T-cell (primary cell): Measurements from ENCODE around the gene SLC47A2. TPM values are rescaled to one million over a fixed set of nuclear protein-coding genes. Genes with fewer than 3 reads are reported as not detected.
A peak's percentile ranks its signal among the peaks of the same experiment; 100 is the strongest.

Experiments
- ATAC-seq, 4 experiments: fragments of 200-7000 bp in 3 of 4; fragments of 150-1000 bp in 1 of 4; cut with Tn5 transposase; replicated peaks in 1 of 4; 1 replicate in 3 of 4; 2 replicates in 1 of 4; pipeline ENCODE4 v1.10.0; 2021; ENCODE audit warnings: moderate library complexity in 3 of 4, mild to moderate bottlenecking in 2 of 4, moderate number of reproducible peaks in 1 of 4
- CTCF ChIA-PET, 2 donors: fragments of 300-600 bp; sonication (Branson Sonifier 250); formaldehyde crosslinking; loops; one replicate each; lab custom pipeline; 2022; ENCODE audit warnings: antibody characterized with exemption in 2 of 2; lab: Charles Lee
- POLR2A ChIA-PET, 2 donors: fragments of 300-600 bp; sonication (Branson Sonifier 250); formaldehyde crosslinking; loops; one replicate each; lab custom pipeline; 2022; ENCODE audit warnings: antibody characterized with exemption in 2 of 2; lab: Charles Lee
- DNase-seq, 35 experiments: peaks; one replicate each; pipeline versions ENCODE4 v3.0.0 to v3.0.0-alpha.2; 2013 to 2023
- H3K27ac ChIP-seq: one replicate; pipeline ENCODE4 v1.5.1; 2013; ENCODE audit warnings: low read length
- H3K27me3 ChIP-seq, 2 experiments: replicated peaks in 1 of 2; 1 replicate in 1 of 2; 2 replicates in 1 of 2; pipeline versions ENCODE4 v1.6.1 to v1.7.0; 2013; ENCODE audit warnings: low read length in 1 of 2, mixed read lengths in 1 of 2; ENCODE audit not compliant: control insufficient read depth in 2 of 2, insufficient read depth in 2 of 2; ENCODE audit errors: extremely low read depth in 1 of 2
- H3K36me3 ChIP-seq, 2 donors: 1 replicate in 1 of 2; 2 replicates in 1 of 2; pipeline versions ENCODE4 v1.6.1 to v1.7.0; 2013; ENCODE audit warnings: low read length in 1 of 2; ENCODE audit not compliant: control insufficient read depth in 2 of 2, insufficient read depth in 1 of 2; ENCODE audit errors: extremely low read depth in 1 of 2
- H3K4me1 ChIP-seq, 2 experiments: 1 replicate in 1 of 2; 2 replicates in 1 of 2; pipeline versions ENCODE4 v1.6.1 to v1.7.0; 2013; ENCODE audit warnings: low read length in 2 of 2, mixed read lengths in 1 of 2; ENCODE audit not compliant: insufficient read depth in 2 of 2, control insufficient read depth in 1 of 2; ENCODE audit errors: extremely low read depth in 1 of 2
- H3K4me3 ChIP-seq, 2 donors: 1 replicate in 1 of 2; 2 replicates in 1 of 2; pipeline versions ENCODE4 v1.5.1 to v1.7.0; 2013; ENCODE audit warnings: mild to moderate bottlenecking in 2 of 2, low read length in 1 of 2, moderate library complexity in 1 of 2; ENCODE audit not compliant: control insufficient read depth in 1 of 2; ENCODE audit errors: extremely low read depth in 1 of 2
- H3K9me3 ChIP-seq: 2 replicates; pipeline ENCODE4 v1.7.0; 2013
- H3K27ac Mint-ChIP-seq, 2 donors: one replicate each; pipeline ENCODE4 v1.8.0; 2020 to 2021; ENCODE audit warnings: mild to moderate bottlenecking in 2 of 2, mixed read lengths in 2 of 2
- H3K27me3 Mint-ChIP-seq, 2 donors: one replicate each; pipeline ENCODE4 v1.8.0; 2021 to 2022; ENCODE audit warnings: mixed read lengths in 2 of 2
- H3K36me3 Mint-ChIP-seq: one replicate; pipeline ENCODE4 v1.8.0; 2021; ENCODE audit warnings: mixed read lengths
- H3K4me1 Mint-ChIP-seq, 3 donors: one replicate each; pipeline ENCODE4 v1.8.0; 2020 to 2022; ENCODE audit warnings: mixed read lengths in 3 of 3, mild to moderate bottlenecking in 1 of 3
- H3K4me3 Mint-ChIP-seq, 3 donors: one replicate each; pipeline ENCODE4 v1.8.0; 2020 to 2022; ENCODE audit warnings: mild to moderate bottlenecking in 3 of 3, mixed read lengths in 3 of 3, moderate library complexity in 3 of 3
- H3K9me3 Mint-ChIP-seq, 3 donors: one replicate each; pipeline ENCODE4 v1.8.0; 2020 to 2022; ENCODE audit warnings: mixed read lengths in 3 of 3
- WGBS: methylation state at CpG from one replicate; pipeline ENCODE4 v1.1.5; 2013; ENCODE audit warnings: missing lambda C conversion rate; ENCODE audit not compliant: insufficient coverage; 5-methylcytosine and 5-hydroxymethylcytosine counted together
- total RNA-seq, 35 experiments: library from RNA in 6 of 35; stranded (reverse) in 6 of 35; fragments of 120-200 nt in 1 of 35; gene quantifications; one replicate each; pipeline versions ENCODE4 v1.2.1 to v1.2.4 and lab custom pipeline; 2013 to 2026

The SLC47A2 gene
- total RNA-seq, 5 donors from 2014 or later (not counting 1 experiment from before 2014, with no cell fraction given) = not detected

DNA sequence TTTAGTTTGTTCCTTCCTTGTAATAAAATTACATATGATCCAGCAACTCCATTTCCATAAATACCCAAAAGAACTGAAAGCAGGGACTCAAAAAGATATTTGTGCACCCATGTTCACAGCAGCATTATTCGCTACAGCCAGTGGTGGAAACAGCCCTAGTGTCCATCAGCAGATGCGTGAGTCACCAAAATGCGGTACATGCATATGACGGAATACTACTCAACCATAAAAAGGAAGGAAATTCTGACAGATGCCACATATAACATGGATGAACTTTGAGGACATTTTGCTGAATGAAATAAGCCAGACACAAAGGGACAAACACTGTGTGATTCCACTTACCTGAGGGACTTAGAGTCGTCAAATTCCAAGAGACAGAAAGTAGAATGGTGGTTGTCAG, 9.1 kb upstream of the SLC47A2 start:
- no peak for DNase-seq
- Histone ChIP-seq H3K9me3 (no peaks in the 10 kb centered on the region), H3K4me3 (no peak overlapping the region), H3K4me1 (peaks cover 6 to 18% of the 10 kb centered on the region in 2 experiments), H3K27me3 (peaks cover 0 to 5% of the 10 kb centered on the region in 2 experiments), H3K36me3 (no peaks in the 10 kb centered on the region), H3K27ac (no peak overlapping the region)
- Mint-ChIP-seq H3K4me3 (peak overlapping the region; percentile 58 to 86 (median 62)), H3K27me3 (no peaks in the 10 kb centered on the region), H3K27ac (peak overlapping the region; percentile 83 to 90), H3K4me1 (peaks cover 25 to 28% (median 26%) of the 10 kb centered on the region in 3 donors), H3K36me3 (no peaks in the 10 kb centered on the region), H3K9me3 (no peaks in the 10 kb centered on the region)
- ChIA-PET CTCF (no interaction called here), POLR2A (no interaction called here)
- WGBS = 83% methylated on average over 5 of the region's 5 CpGs
- no peak for ATAC-seq

DNA sequence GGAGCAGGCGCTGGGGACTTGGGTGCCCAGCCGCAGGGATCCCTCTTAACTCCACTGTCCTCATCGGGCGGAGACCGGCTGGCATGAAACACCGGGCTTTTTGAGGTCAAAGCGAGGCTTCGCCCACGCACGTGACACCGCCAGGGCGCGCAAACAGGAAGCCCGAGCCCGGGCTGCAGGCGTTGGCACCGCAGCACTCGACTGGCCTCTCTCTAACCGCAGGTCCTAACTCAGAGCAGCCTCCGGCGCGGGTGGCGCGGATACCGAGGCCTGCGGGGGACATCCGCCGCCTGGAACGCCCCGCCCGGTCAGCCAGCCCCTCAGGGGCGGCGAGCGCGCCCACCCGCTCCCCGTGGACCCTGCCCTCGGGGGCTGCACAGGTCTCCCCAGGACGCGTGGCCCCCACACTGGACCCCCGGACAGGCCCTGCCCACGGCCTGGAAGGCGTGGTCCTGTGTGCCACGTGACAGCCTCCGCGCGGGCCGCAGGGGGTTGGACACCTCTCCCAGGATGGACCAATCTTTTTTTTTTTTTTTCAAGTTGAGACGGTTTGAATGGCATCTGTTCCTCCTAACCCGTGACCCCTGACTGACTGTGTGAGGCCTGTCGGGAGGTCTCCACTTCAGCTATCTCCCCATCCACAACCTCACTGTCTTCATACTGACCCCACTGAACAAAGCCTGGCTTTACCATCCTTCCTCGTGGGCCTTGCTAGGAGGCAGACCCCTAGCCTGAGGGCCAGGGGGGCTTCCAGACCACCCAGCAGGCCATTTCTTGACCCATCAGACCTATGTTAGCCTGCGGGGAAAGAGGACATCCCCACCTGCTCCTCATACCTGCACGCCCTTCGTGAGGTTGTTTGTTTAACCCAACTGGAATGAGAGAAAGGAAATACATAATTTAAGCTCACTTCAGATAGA, 8.4 kb upstream of the SLC47A2 start:
- no peaks in the 10 kb centered on the region for H3K9me3 Mint-ChIP-seq
- Histone ChIP-seq H3K4me1 (peaks cover 6 to 18% of the 10 kb centered on the region in 2 experiments), H3K9me3 (no peaks in the 10 kb centered on the region), H3K27me3 (peaks cover 0 to 5% of the 10 kb centered on the region in 2 experiments), H3K4me3 (peak overlapping the region; percentile 1 to 40), H3K27ac (peak overlapping the region; percentile 49), H3K36me3 (no peaks in the 10 kb centered on the region)
- DNase-seq (peak in 32 of 35 experiments; percentile 9 to 68 (median 31)), ATAC-seq (peak; percentile 56 to 88 (median 75))
- peaks cover 0 to 3% of the 10 kb centered on the region in 2 donors for H3K27me3 Mint-ChIP-seq
- H3K27ac Mint-ChIP-seq = peak overlapping the region; percentile 83 to 90
- H3K36me3 Mint-ChIP-seq = no peaks in the 10 kb centered on the region
- ChIA-PET POLR2A (no interaction called here), CTCF (no interaction called here)
- H3K4me1 Mint-ChIP-seq = peaks cover 25 to 28% (median 26%) of the 10 kb centered on the region in 3 donors
- peak overlapping the region; percentile 62 to 86 (median 63) for H3K4me3 Mint-ChIP-seq
- 21% methylated on average over 50 of the region's 55 CpGs for WGBS

DNA sequence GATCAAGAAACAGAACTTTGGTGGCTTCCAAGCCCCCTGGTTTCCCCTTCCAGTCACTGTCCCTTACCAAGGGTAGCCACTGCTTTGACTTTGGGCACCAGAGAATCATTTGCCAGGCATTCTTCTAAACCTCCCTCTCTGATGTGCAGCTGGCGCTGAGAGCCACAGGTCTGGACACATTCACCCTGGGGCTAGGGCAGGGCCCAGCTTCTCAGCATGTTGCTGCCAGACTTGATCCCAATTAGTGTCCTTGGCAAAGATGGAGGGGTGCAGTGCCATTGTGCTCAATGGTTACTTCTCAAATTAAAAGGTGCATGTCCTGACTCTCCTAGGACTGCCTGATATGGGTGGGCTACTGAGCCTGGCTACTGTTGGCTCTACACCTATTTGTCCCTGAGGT, 7.6 kb upstream of the SLC47A2 start:
- DNase-seq (no peak), ATAC-seq (peak in 1 of 4 experiments; percentile 6)
- ChIA-PET POLR2A (no interaction called here), CTCF (interaction anchor here in 1 of 2 donors (0.7 kb wide), 1 partner anchor 17 kb away, joined by 4 read pairs; no protein-coding TSS in a partner anchor)
- Mint-ChIP-seq H3K4me3 (peak overlapping the region; percentile 60 to 86 (median 63)), H3K9me3 (no peaks in the 10 kb centered on the region), H3K27me3 (peaks cover 0 to 3% of the 10 kb centered on the region in 2 donors), H3K36me3 (no peaks in the 10 kb centered on the region), H3K4me1 (peaks cover 25 to 28% (median 26%) of the 10 kb centered on the region in 3 donors), H3K27ac (peak overlapping the region; percentile 71 to 87)
- Histone ChIP-seq H3K27ac (peak overlapping the region; percentile 49), H3K36me3 (no peaks in the 10 kb centered on the region), H3K27me3 (peaks cover 0 to 5% of the 10 kb centered on the region in 2 experiments), H3K9me3 (no peaks in the 10 kb centered on the region), H3K4me1 (peaks cover 6 to 18% of the 10 kb centered on the region in 2 experiments), H3K4me3 (peak overlapping the region in 1 of 2 donors; percentile 40)
- 100% methylated on average over 1 of the region's 1 CpG for WGBS

DNA sequence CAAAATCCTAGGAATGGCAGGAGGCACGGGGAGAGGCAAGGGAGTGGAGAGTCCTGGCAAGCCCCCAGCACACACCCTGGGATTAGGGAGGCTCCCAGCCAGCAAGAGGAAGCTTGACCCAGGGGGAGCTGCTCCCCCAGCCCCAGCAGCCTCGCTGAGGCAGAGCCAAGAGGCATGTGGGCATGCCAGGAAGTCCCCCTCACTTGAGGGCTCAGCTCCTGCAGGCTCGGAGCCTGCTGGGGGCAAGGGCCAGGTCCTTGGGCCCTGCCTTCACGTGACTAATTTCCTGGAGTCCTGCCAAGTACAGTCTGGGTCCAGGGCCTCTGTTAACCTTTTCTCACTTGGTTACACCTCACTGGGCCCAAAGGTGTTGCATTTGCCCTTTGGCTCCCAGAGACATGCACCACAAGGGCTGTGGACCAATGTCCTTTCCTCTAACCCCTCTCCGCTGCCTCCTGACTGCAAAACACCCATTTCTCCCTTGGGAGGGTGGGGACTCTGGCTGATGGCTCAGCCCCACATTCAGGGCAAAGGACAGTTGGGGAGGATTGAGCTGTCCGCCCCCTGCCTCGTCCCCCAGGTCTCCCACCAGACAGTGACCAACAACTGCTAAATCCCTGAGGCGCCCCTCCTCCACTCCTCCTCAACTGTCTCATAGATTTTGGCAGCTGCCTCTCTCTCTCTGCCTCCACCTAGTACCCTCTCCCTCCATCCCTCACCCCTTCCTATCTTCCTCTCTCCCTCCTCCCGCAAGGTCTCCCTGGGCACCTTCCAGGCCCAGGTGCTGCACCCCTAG, 4.4 kb upstream of the SLC47A2 start:
- 56% methylated on average over 7 of the region's 9 CpGs for WGBS
- POLR2A ChIA-PET = no interaction called here

DNA sequence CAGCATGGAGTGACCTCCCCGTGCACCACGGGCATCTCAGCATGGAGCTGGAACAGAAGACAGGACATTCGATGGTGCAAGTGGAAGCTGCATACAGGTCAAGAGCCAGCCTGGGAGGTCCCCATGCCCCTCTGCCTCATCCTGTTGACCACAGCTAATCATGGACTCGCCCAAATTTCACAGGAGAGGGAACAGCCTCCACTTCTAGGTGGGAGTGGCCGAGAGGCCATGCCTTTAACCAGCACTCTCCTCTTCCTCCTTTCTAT, 3.8 kb upstream of the SLC47A2 start:
- peaks cover 11 to 16% (median 12%) of the 10 kb centered on the region in 3 donors for H3K4me1 Mint-ChIP-seq
- Histone ChIP-seq H3K4me1 (peaks cover 3 to 15% of the 10 kb centered on the region in 2 experiments), H3K36me3 (no peaks in the 10 kb centered on the region), H3K9me3 (no peaks in the 10 kb centered on the region), H3K4me3 (no peak overlapping the region), H3K27ac (no peak overlapping the region), H3K27me3 (peaks cover 0 to 13% of the 10 kb centered on the region in 2 experiments)
- CTCF ChIA-PET = interaction anchor here (0.5 to 0.8 kb wide), 2 partner anchors 29 to 44 kb away, joined by 5 to 9 read pairs; no protein-coding TSS in a partner anchor
- H3K4me3 Mint-ChIP-seq = no peak overlapping the region
- POLR2A ChIA-PET = no interaction called here
- H3K36me3 Mint-ChIP-seq = no peaks in the 10 kb centered on the region
- DNase-seq = no peak
- H3K27ac Mint-ChIP-seq = no peak overlapping the region
- no peaks in the 10 kb centered on the region for H3K9me3 Mint-ChIP-seq
- peaks cover 0 to 3% of the 10 kb centered on the region in 2 donors for H3K27me3 Mint-ChIP-seq
- ATAC-seq = no peak
- WGBS = 89% methylated on average over 4 of the region's 5 CpGs

More for the DNA sequence above, 4.4 kb upstream of the SLC47A2 start:
- Histone ChIP-seq H3K4me1 (peaks cover 6 to 16% of the 10 kb centered on the region in 2 experiments), H3K27ac (no peak overlapping the region), H3K4me3 (no peak overlapping the region), H3K36me3 (no peaks in the 10 kb centered on the region), H3K9me3 (no peaks in the 10 kb centered on the region), H3K27me3 (peaks cover 0 to 13% of the 10 kb centered on the region in 2 experiments)
- H3K4me3 Mint-ChIP-seq = no peak overlapping the region
- no peaks in the 10 kb centered on the region for H3K9me3 Mint-ChIP-seq
- ATAC-seq (no peak), DNase-seq (no peak)
- CTCF ChIA-PET = interaction anchor here (0.5 to 0.8 kb wide), 2 partner anchors 28 to 43 kb away, joined by 5 to 9 read pairs; no protein-coding TSS in a partner anchor
- no peaks in the 10 kb centered on the region for H3K36me3 Mint-ChIP-seq
- peak overlapping the region in 1 of 2 donors; percentile 31 for H3K27ac Mint-ChIP-seq
- peaks cover 17 to 23% (median 19%) of the 10 kb centered on the region in 3 donors for H3K4me1 Mint-ChIP-seq
- H3K27me3 Mint-ChIP-seq = peaks cover 0 to 3% of the 10 kb centered on the region in 2 donors
